Thyroid gland (tissue), 4 donors: Measurements from ENCODE around the gene OGFR.

Experiments
- CTCF ChIP-seq, 6 experiments: fragments of 200-600 bp in 3 of 6; fragments of 450-650 bp in 3 of 6; sonication (generic) in 3 of 6; IDR thresholded peaks; one replicate each; pipeline ENCODE4 v1.5.1; 2016 to 2019; ENCODE audit warnings: antibody characterized with exemption in 6 of 6, mild to moderate bottlenecking in 2 of 6, inconsistent platforms in 1 of 6, moderate library complexity in 1 of 6
- POLR2A ChIP-seq, 2 donors: fragments of 450-650 bp; IDR thresholded peaks; one replicate each; pipeline ENCODE4 v1.6.1; 2017; ENCODE audit warnings: antibody characterized with exemption in 2 of 2, mild to moderate bottlenecking in 2 of 2, moderate library complexity in 1 of 2

DNA sequence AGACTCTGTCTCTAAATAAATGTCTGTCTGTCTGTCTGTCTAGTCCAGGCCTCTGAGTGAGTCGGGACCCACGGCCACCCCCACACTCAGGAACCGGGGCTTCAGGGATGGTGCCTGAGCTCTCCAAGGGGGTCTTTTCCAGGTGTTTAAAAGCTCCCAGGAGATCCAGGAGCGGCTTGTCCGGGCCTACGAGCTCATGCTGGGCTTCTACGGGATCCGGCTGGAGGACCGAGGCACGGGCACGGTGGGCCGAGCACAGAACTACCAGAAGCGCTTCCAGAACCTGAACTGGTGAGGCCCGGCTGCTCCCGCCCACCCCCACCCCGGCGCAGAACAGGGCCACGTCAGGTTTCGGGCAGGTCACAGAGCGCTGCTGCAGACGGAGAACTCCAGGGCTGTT, 6.7 kb downstream of the OGFR start:
- TF ChIP-seq CTCF (IDR thresholded peaks at IDR 0.05) (no peak), POLR2A (IDR thresholded peaks at IDR 0.05) (no peak)
